Right lobe of liver (tissue), 6 donors: ENCODE data around the gene GFI1. TPM values are rescaled to one million over a fixed set of nuclear protein-coding genes. Genes with fewer than 3 reads are reported as not detected.

ENCODE experiments used
- ATAC-seq, 4 donors: fragments of 200-7000 bp; cut with Tn5 transposase; one replicate each; pipeline ENCODE4 v1.9.1; 2020; ENCODE audit warnings: mild to moderate bottlenecking in 4 of 4, moderate library complexity in 4 of 4
- DNase-seq, 3 donors: peaks; one replicate each; pipeline ENCODE4 v3.0.0-alpha.2; 2020
- H3K27ac ChIP-seq, 3 donors: fragments of 200-600 bp; one replicate each; pipeline ENCODE4 v1.8.0; 2022
- H3K27me3 ChIP-seq, 2 donors: fragments of 200-600 bp; one replicate each; pipeline ENCODE4 v1.8.0; 2022
- H3K36me3 ChIP-seq, 4 donors: fragments of 200-600 bp; sonication (generic) in 1 of 4; one replicate each; pipeline versions ENCODE4 v1.5.1 to v1.8.0; 2017 to 2022; ENCODE audit warnings: control low read depth in 1 of 4
- H3K4me1 ChIP-seq, 4 donors: fragments of 200-600 bp; sonication (generic) in 1 of 4; one replicate each; pipeline versions ENCODE4 v1.5.1 to v1.8.0; 2017 to 2022; ENCODE audit warnings: control low read depth in 1 of 4
- H3K4me3 ChIP-seq, 3 donors: fragments of 200-600 bp; one replicate each; pipeline ENCODE4 v1.8.0; 2022
- H3K9me3 ChIP-seq, 4 donors: fragments of 200-600 bp; sonication (generic) in 1 of 4; one replicate each; pipeline versions ENCODE4 v1.5.1 to v1.8.0; 2017 to 2022; ENCODE audit warnings: control low read depth in 1 of 4
- POLR2A ChIP-seq: fragments of 450-650 bp; IDR thresholded peaks from one replicate; pipeline ENCODE4 v1.6.1; 2017; ENCODE audit warnings: antibody characterized with exemption, mild to moderate bottlenecking
- WGBS: methylation state at CpG from one replicate; pipeline ENCODE4 v1.1.6; 2018; ENCODE audit warnings: low coverage, low lambda C conversion rate; ENCODE audit not compliant: insufficient coverage; ENCODE audit errors: missing lambda C conversion rate; 5-methylcytosine and 5-hydroxymethylcytosine counted together
- intact Hi-C, 2 donors: fragments of 100-400 bp; cut with DNase I; formaldehyde crosslinking; loops; one replicate each; pipeline versions ENCODE4 v1.11.2 to v1.14.1; 2022
- total RNA-seq, 6 experiments: library from RNA; depleted of rRNA in 2 of 6; stranded (reverse); fragments of >200 nt in 2 of 6; fragmentation: NEBNext Ultra II Directional in 3 of 6; extraction: Animal tissue kit (Norgen Biotek cat#: 25700) in 3 of 6; gene quantifications; one replicate each; pipeline versions ENCODE4 v1.1.0 to v1.2.4, GENCODE V29; 2016 to 2023
- TF ChIP-seq, protein P1 (sequence below), 4 donors: fragments of 200-600 bp in 3 of 4; fragments of 450-650 bp in 1 of 4; IDR thresholded peaks; one replicate each; pipeline versions ENCODE4 v1.5.1 to v1.8.0; 2016 to 2022; ENCODE audit warnings: antibody characterized with exemption in 4 of 4, mild to moderate bottlenecking in 2 of 4
- donor health status: DM: no; HTN: yes; CAD: no.
- donor health status: DM: no; HTN: no; CAD: no.
- donor health status: DM: no; HTN: no; CAD: no.
- donor health status: DM: no; HTN: yes; CAD: no.
- donor health status: DM: no; HTN: yes; CAD: no.

Gene GFI1
- total RNA-seq, 6 experiments from 2014 or later = 0.12 to 0.80 (median 0.42) TPM

GRCh38 chr1:92482665-92483609, 3.8 kb downstream of the GFI1 start:
- Histone ChIP-seq H3K4me3 (peak overlapping the region; percentile 26 to 35 (median 31)), H3K9me3 (no peaks in the 10 kb centered on the region), H3K27me3 (peaks cover 7 to 58% of the 10 kb centered on the region in 2 donors), H3K4me1 (peaks cover 0 to 55% (median 22%) of the 10 kb centered on the region in 4 donors), H3K27ac (no peak overlapping the region), H3K36me3 (no peaks in the 10 kb centered on the region)
- 2% methylated on average over 36 of the region's 62 CpGs for WGBS
- DNase-seq = peak in 1 of 3 donors; percentile 56
- intact Hi-C loops = no loop called here
- TF ChIP-seq, protein P1, sequence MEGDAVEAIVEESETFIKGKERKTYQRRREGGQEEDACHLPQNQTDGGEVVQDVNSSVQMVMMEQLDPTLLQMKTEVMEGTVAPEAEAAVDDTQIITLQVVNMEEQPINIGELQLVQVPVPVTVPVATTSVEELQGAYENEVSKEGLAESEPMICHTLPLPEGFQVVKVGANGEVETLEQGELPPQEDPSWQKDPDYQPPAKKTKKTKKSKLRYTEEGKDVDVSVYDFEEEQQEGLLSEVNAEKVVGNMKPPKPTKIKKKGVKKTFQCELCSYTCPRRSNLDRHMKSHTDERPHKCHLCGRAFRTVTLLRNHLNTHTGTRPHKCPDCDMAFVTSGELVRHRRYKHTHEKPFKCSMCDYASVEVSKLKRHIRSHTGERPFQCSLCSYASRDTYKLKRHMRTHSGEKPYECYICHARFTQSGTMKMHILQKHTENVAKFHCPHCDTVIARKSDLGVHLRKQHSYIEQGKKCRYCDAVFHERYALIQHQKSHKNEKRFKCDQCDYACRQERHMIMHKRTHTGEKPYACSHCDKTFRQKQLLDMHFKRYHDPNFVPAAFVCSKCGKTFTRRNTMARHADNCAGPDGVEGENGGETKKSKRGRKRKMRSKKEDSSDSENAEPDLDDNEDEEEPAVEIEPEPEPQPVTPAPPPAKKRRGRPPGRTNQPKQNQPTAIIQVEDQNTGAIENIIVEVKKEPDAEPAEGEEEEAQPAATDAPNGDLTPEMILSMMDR (IDR thresholded peaks at IDR 0.05) = no peak
- no peak for TF ChIP-seq POLR2A
- peak in 2 of 4 donors; percentile 2 to 4 for ATAC-seq

GRCh38 chr1:92481971-92482664, 4.6 kb downstream of the GFI1 start:
- peak in 1 of 4 donors; percentile 5 for ATAC-seq

DNA sequence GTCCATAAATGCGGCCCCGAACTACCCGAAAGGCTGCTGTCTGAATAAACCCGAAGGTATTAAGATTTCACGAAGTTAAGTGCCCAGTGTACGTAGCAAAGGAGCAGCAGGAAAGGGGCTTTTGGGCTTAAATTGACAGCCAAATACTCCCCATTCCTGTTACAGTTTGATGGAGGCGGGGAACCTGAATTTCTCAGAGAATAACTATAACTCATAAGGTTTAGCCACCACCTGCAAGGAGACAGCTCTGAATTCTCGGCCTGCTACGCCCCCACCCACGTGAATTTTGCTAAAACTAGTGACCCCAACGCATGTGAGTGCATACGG, 5.2 kb downstream of the GFI1 start:
- TF ChIP-seq POLR2A = no peak
- TF ChIP-seq, protein P1 (IDR thresholded peaks at IDR 0.05) = no peak
- DNase-seq (no peak), ATAC-seq (no peak)
- Histone ChIP-seq H3K36me3 (no peaks in the 10 kb centered on the region), H3K4me3 (no peak overlapping the region), H3K27ac (no peak overlapping the region), H3K4me1 (peaks cover 0 to 55% (median 22%) of the 10 kb centered on the region in 4 donors), H3K27me3 (peaks cover 7 to 58% of the 10 kb centered on the region in 2 donors), H3K9me3 (no peaks in the 10 kb centered on the region)
- intact Hi-C loops = no loop called here
- 27% methylated on average over 11 of the region's 12 CpGs for WGBS

More at GRCh38 chr1:92481971-92482664, 4.6 kb downstream of the GFI1 start:
- no peak overlapping the region for H3K27ac ChIP-seq
- TF ChIP-seq POLR2A = no peak
- TF ChIP-seq, protein P1 (IDR thresholded peaks at IDR 0.05) = no peak
- 24% methylated on average over 20 of the region's 39 CpGs for WGBS
- peaks cover 0 to 55% (median 22%) of the 10 kb centered on the region in 4 donors for H3K4me1 ChIP-seq
- intact Hi-C loops = no loop called here
- no peaks in the 10 kb centered on the region for H3K9me3 ChIP-seq
- H3K4me3 ChIP-seq = peak overlapping the region; percentile 26 to 35 (median 31)
- H3K27me3 ChIP-seq = peaks cover 7 to 58% of the 10 kb centered on the region in 2 donors
- no peaks in the 10 kb centered on the region for H3K36me3 ChIP-seq
- DNase-seq = no peak

GRCh38 chr1:92480813-92481598, 5.7 kb downstream of the GFI1 start:
- DNase-seq = no peak
- H3K4me3 ChIP-seq = no peak overlapping the region
- ATAC-seq = no peak
- H3K9me3 ChIP-seq = no peaks in the 10 kb centered on the region
- H3K27ac ChIP-seq = no peak overlapping the region
- intact Hi-C loops = no loop called here
- no peaks in the 10 kb centered on the region for H3K36me3 ChIP-seq
- H3K27me3 ChIP-seq = peaks cover 7 to 58% of the 10 kb centered on the region in 2 donors
- 27% methylated on average over 2 of the region's 65 CpGs for WGBS
- peaks cover 0 to 52% (median 21%) of the 10 kb centered on the region in 4 donors for H3K4me1 ChIP-seq
- no peak for TF ChIP-seq POLR2A
- TF ChIP-seq, protein P1 (IDR thresholded peaks at IDR 0.05) = no peak
